Panc1 (cell line): Measurements from ENCODE around the gene GABRB1.

Experiments
- TF ChIP-seq, protein P1 (sequence below): fragments of 450-650 bp; IDR thresholded peaks from 2 replicates; pipeline ENCODE4 v1.5.1; 2017; ENCODE audit warnings: mild to moderate bottlenecking
- TF ChIP-seq, protein P2 (sequence below), 2 experiments: IDR thresholded peaks; 2 replicates each; pipeline ENCODE4 v1.6.1; 2011 to 2012; ENCODE audit warnings: low read depth in 2 of 2, control low read depth in 1 of 2, low read length in 1 of 2, mild to moderate bottlenecking in 1 of 2, moderate library complexity in 1 of 2; ENCODE audit not compliant: insufficient read depth in 1 of 2

DNA sequence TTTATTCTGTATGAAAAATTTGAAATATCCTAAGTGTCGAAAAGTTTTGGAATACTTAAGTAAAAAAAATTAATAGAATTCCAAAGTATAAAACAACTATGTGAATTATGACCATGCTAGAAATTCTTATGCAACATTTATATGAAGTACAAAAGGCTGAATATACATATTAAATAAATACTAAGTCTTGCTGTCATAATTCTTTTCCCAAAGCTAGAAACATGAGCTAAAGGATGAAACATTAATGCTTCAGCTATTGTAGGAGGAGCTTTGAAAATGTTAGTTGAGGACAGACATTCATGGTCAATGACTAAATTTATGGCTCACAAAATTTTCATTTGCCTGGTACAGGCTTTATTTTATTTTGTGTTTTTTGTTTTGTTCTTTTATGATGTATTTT is 207.3 kb downstream of the GABRB1 start:
- TF ChIP-seq, protein P1, sequence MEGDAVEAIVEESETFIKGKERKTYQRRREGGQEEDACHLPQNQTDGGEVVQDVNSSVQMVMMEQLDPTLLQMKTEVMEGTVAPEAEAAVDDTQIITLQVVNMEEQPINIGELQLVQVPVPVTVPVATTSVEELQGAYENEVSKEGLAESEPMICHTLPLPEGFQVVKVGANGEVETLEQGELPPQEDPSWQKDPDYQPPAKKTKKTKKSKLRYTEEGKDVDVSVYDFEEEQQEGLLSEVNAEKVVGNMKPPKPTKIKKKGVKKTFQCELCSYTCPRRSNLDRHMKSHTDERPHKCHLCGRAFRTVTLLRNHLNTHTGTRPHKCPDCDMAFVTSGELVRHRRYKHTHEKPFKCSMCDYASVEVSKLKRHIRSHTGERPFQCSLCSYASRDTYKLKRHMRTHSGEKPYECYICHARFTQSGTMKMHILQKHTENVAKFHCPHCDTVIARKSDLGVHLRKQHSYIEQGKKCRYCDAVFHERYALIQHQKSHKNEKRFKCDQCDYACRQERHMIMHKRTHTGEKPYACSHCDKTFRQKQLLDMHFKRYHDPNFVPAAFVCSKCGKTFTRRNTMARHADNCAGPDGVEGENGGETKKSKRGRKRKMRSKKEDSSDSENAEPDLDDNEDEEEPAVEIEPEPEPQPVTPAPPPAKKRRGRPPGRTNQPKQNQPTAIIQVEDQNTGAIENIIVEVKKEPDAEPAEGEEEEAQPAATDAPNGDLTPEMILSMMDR: no peak
- TF ChIP-seq, protein P2, sequence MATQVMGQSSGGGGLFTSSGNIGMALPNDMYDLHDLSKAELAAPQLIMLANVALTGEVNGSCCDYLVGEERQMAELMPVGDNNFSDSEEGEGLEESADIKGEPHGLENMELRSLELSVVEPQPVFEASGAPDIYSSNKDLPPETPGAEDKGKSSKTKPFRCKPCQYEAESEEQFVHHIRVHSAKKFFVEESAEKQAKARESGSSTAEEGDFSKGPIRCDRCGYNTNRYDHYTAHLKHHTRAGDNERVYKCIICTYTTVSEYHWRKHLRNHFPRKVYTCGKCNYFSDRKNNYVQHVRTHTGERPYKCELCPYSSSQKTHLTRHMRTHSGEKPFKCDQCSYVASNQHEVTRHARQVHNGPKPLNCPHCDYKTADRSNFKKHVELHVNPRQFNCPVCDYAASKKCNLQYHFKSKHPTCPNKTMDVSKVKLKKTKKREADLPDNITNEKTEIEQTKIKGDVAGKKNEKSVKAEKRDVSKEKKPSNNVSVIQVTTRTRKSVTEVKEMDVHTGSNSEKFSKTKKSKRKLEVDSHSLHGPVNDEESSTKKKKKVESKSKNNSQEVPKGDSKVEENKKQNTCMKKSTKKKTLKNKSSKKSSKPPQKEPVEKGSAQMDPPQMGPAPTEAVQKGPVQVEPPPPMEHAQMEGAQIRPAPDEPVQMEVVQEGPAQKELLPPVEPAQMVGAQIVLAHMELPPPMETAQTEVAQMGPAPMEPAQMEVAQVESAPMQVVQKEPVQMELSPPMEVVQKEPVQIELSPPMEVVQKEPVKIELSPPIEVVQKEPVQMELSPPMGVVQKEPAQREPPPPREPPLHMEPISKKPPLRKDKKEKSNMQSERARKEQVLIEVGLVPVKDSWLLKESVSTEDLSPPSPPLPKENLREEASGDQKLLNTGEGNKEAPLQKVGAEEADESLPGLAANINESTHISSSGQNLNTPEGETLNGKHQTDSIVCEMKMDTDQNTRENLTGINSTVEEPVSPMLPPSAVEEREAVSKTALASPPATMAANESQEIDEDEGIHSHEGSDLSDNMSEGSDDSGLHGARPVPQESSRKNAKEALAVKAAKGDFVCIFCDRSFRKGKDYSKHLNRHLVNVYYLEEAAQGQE (IDR thresholded peaks at IDR 0.05; ENCODE audit: insufficient read depth in 1 of 2, low read depth in 2 of 2, low read length in 1 of 2): no peak
